Neural cell (in vitro differentiated cells): ENCODE measurements around the gene GET4.

Experiments used
- CTCF ChIP-seq: fragments of 450-650 bp; IDR thresholded peaks from 2 replicates; pipeline ENCODE4 v1.5.1; 2014; ENCODE audit warnings: antibody characterized with exemption, mild to moderate bottlenecking, moderate library complexity; ENCODE audit not compliant: poor library complexity, severe bottlenecking
- EP300 ChIP-seq: fragments of 450-650 bp; conservative IDR thresholded peaks from 2 replicates; pipeline ENCODE4 v1.6.1; 2014; ENCODE audit warnings: antibody characterized with exemption, mild to moderate bottlenecking, moderate library complexity; ENCODE audit not compliant: poor library complexity, severe bottlenecking
- EZH2 ChIP-seq: fragments of 200-600, 300-800 bp; shearing (Covaris generic), sonication (generic); IDR thresholded peaks from 2 replicates; pipeline ENCODE4 v1.6.1; 2014; ENCODE audit warnings: antibody characterized with exemption, low read length, borderline replicate concordance, mild to moderate bottlenecking; ENCODE audit not compliant: insufficient read depth, poor library complexity, severe bottlenecking
- MXI1 ChIP-seq: fragments of 450-650 bp; conservative IDR thresholded peaks from 2 replicates; pipeline ENCODE4 v1.6.1; 2014; ENCODE audit warnings: antibody characterized with exemption, mild to moderate bottlenecking; ENCODE audit not compliant: poor library complexity, severe bottlenecking
- POLR2AphosphoS5 ChIP-seq: IDR thresholded peaks from 2 replicates; pipeline ENCODE4 v1.6.1; 2012
- RAD21 ChIP-seq: fragments of 450-650 bp; conservative IDR thresholded peaks from 2 replicates; pipeline ENCODE4 v1.6.1; 2014; ENCODE audit warnings: antibody characterized with exemption, mild to moderate bottlenecking, moderate library complexity
- REST ChIP-seq: IDR thresholded peaks from 2 replicates; pipeline ENCODE4 v1.6.1; 2012; ENCODE audit warnings: borderline replicate concordance
- SMC3 ChIP-seq: fragments of 450-650 bp; conservative IDR thresholded peaks from 2 replicates; pipeline ENCODE4 v1.6.1; 2014; ENCODE audit warnings: antibody characterized with exemption, mild to moderate bottlenecking, moderate library complexity; ENCODE audit not compliant: poor library complexity
- TAF1 ChIP-seq: IDR thresholded peaks from 2 replicates; pipeline ENCODE4 v1.6.1; 2012; ENCODE audit warnings: low read depth

GRCh38 chr7:904847-905246, 28.5 kb downstream of the GET4 start:
- TF ChIP-seq CTCF (no peak), EZH2 (no peak), REST (no peak), EP300 (no peak), MXI1 (no peak), POLR2AphosphoS5 (no peak), SMC3 (no peak), TAF1 (no peak), RAD21 (no peak)
